Measurements from ENCODE around the gene RPUSD1. TPM values are rescaled to one million over a fixed set of nuclear protein-coding genes. Genes with fewer than 3 reads are reported as not detected.
A peak's percentile ranks its signal among the peaks of the same experiment; 100 is the strongest.

The RPUSD1 gene
- total RNA-seq, 1 donor from 2014 or later: 14.2 TPM

GRCh38 chr16:750485-750884, 37.7 kb downstream of the RPUSD1 start:
- no peak for DNase-seq
- H3K27ac ChIP-seq: no peak overlapping the region
- TF ChIP-seq, protein P1, sequence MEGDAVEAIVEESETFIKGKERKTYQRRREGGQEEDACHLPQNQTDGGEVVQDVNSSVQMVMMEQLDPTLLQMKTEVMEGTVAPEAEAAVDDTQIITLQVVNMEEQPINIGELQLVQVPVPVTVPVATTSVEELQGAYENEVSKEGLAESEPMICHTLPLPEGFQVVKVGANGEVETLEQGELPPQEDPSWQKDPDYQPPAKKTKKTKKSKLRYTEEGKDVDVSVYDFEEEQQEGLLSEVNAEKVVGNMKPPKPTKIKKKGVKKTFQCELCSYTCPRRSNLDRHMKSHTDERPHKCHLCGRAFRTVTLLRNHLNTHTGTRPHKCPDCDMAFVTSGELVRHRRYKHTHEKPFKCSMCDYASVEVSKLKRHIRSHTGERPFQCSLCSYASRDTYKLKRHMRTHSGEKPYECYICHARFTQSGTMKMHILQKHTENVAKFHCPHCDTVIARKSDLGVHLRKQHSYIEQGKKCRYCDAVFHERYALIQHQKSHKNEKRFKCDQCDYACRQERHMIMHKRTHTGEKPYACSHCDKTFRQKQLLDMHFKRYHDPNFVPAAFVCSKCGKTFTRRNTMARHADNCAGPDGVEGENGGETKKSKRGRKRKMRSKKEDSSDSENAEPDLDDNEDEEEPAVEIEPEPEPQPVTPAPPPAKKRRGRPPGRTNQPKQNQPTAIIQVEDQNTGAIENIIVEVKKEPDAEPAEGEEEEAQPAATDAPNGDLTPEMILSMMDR (IDR thresholded peaks at IDR 0.05): no peak
- no peaks in the 10 kb centered on the region for H3K36me3 ChIP-seq
- H3K27me3 ChIP-seq: no peaks in the 10 kb centered on the region
- intact Hi-C loops (cut with DNase I): no loop called here
- no peak for ATAC-seq
- H3K4me1 ChIP-seq: no peaks in the 10 kb centered on the region
- H3K4me3 ChIP-seq: no peak overlapping the region
- no peaks in the 10 kb centered on the region for H3K9me3 ChIP-seq

GRCh38 chr16:749010-749409, 39.2 kb downstream of the RPUSD1 start:
- Histone ChIP-seq H3K4me3 (no peak overlapping the region), H3K4me1 (no peaks in the 10 kb centered on the region), H3K9me3 (no peaks in the 10 kb centered on the region), H3K27me3 (peaks cover 3% of the 10 kb centered on the region), H3K27ac (no peak overlapping the region), H3K36me3 (no peaks in the 10 kb centered on the region)
- TF ChIP-seq, protein P1 (IDR thresholded peaks at IDR 0.05): no peak
- no peak for ATAC-seq
- intact Hi-C loops (cut with DNase I): no loop called here
- DNase-seq: no peak

DNA sequence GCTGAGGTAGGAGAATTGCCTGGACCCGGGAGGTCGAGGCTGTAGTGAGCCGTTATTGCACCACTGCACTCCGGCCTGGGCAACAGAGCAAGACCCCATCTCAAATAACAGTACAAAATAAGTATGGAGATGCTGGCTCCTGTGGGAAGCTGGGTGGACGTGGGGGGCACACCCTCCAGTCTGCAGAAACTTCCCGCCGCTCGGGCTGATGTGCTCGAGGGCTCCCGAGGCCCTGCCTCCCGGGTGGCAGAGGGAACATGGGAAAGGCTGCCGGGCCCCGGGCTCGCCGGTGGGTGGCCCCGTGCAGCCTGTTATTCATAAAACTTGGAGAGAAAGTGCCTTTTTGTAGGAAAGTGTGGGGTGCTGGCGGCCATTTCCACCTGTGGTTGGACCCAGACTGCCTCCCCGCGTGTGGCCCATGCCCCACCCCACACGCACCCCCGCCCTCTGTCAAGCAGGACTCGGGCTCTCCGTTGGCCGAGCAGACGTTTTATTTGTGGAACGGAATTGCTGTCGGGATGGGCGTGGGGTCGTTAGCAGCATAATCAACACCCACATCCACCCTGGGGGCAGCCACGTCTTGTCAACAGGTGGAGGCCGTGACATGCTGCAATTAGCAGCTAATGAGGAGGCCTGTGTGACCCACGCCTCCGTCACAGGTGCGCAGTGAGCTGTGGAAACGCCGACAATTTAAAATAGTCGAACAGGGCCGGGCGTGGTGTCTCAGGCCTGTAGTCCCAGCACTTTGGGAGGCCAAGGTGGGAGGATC, 40.0 kb downstream of the RPUSD1 start:
- DNase-seq (no peak), ATAC-seq (no peak)
- intact Hi-C loops (cut with DNase I): no loop called here
- TF ChIP-seq, protein P1 (IDR thresholded peaks at IDR 0.05): no peak
- no peaks in the 10 kb centered on the region for H3K4me1 ChIP-seq
- H3K27ac ChIP-seq: no peak overlapping the region
- no peaks in the 10 kb centered on the region for H3K9me3 ChIP-seq
- H3K4me3 ChIP-seq: no peak overlapping the region
- H3K27me3 ChIP-seq: peaks cover 3% of the 10 kb centered on the region
- H3K36me3 ChIP-seq: no peaks in the 10 kb centered on the region

DNA sequence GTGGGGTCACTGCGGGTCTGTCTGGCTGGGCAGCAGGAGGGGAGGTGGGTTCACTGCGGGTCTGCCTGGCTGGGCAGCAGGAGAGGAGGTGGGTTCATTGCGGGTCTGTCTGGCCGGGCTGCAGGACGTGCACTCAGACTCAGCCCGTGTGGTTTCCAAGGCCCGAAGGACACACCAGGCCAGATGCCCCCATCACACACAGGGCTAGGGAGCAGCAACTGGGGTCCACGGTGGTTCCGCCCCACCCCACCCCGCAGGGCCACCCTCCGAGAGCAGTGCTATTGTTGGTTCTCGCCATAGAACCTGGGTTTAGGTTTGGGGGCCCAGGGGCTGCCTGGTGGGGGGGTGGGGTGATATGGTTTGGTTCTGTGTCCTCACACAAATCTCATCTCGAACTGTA, 41.5 kb downstream of the RPUSD1 start:
- DNase-seq: no peak
- ATAC-seq: no peak

GRCh38 chr16:745739-746138, 42.4 kb downstream of the RPUSD1 start:
- DNase-seq: peak; percentile 73
- peak; percentile 37 for ATAC-seq

More for the DNA sequence above, 41.5 kb downstream of the RPUSD1 start:
- H3K27me3 ChIP-seq: peaks cover 3% of the 10 kb centered on the region
- H3K4me1 ChIP-seq: no peaks in the 10 kb centered on the region
- H3K27ac ChIP-seq: no peak overlapping the region
- H3K4me3 ChIP-seq: no peak overlapping the region
- TF ChIP-seq, protein P1 (IDR thresholded peaks at IDR 0.05): no peak
- intact Hi-C loops (cut with DNase I): no loop called here
- H3K36me3 ChIP-seq: no peaks in the 10 kb centered on the region
- no peaks in the 10 kb centered on the region for H3K9me3 ChIP-seq

More at GRCh38 chr16:745739-746138, 42.4 kb downstream of the RPUSD1 start:
- Histone ChIP-seq H3K27me3 (peaks cover 3% of the 10 kb centered on the region), H3K9me3 (no peaks in the 10 kb centered on the region), H3K27ac (no peak overlapping the region), H3K4me1 (peaks cover 4% of the 10 kb centered on the region), H3K36me3 (no peaks in the 10 kb centered on the region), H3K4me3 (no peak overlapping the region)
- TF ChIP-seq, protein P1 (IDR thresholded peaks at IDR 0.05): peak; percentile 35
- intact Hi-C loops (cut with DNase I): no loop called here
